ENCODE results near the gene DENND6B.
"Not testable (repeated sequence)": the region's sequence is repeated elsewhere in the genome, so short reads cannot be mapped to it uniquely, and the experiment has no call there.

Gene DENND6B

GRCh38 chr22:50338042-50338573, 11.3 kb upstream of the DENND6B start:
- no peak for DNase-seq

DNA sequence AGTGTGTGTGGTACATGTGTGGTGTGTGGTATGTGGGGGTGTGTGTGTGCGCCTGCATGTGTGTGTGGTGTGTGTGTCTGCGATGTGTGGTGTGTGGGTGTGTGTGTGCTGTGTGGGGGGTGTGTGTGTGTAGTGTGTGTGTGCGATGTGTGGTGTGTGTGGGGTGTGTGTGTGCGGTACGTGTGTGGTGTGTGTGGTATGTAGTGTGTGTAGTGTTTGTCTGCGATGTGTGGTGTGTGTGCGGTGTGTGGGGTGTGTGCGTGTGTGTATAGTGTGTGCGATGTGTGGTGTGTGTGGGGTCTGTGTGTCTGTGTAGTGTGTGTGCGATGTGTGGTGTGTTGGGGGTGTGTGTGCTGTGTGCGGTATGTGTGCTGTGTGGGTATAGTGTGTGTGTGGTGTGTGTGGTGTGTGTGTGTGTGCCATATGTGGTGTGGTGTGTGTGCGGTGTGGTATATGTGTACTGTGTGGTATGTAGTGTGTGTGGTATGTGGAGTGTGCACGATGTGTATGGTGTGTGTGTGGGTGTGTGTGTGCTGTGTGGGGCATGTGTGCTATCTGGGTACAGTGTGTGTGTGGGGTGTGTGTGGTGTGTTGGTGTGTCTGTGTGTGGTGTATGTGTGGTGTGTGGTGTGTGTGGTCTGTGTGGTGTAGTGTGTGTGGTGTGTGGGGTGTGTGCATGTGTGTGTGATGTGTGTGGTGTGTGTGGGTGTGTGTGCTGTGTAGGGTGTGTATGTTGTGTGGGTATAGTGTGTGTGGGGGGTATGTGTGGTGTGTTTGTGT, 10.6 kb upstream of the DENND6B start:
- no peak for DNase-seq

DNA sequence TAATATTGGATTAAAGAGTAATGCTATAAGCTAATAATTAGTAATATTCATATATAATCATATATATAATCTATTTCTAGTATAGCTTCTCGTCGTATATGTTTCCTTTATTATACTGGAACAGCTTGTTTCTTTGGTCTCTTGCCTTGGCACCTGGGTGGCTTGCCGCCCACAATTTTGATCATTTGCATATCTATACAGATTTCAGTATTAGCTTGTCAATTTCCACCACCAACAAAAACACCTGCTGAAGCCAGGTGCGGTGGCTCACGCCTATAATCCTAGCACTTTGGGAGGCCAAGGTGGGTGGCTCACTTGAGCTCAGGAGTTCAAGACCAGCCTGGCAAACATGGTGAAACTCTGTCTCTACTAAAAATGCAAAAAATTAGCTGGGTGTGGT, 7.6 kb upstream of the DENND6B start:
- DNase-seq = not testable (repeated sequence)

DNA sequence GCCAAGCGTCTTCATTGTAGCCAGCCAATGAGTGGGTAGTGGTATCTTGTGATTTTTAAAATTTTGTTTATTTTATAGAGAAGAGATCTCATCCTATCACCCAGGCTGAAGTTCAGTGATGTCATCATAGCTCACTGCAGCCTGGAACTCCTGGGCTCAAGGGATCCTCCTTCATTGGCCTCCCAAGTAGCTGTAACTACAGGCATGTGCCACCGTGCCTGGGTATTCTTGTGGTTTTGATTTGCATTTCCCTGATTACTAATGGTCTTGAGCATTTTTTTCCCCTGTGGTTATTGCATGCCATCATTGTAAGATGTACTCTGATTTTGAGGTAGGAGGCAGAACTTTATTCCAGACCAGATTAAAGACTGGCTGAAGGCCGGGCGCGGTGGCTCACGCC, 2.4 kb upstream of the DENND6B start:
- no peak for DNase-seq

DNA sequence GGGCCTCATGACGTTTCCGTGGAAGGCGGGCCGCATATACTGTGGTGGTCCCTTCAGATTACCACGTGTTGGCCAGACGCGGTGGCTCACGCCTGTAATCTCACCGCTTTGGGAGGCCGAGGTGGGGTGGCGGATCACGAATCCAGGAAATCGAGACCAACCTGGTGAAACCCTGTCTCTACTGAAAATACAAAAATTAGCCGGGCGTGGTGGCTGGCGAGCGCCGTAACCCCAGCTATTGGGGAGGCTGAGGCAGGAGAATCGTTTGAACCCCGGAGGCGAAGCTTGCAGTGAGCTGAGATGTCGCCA, 853 bp upstream of the DENND6B start:
- DNase-seq = no peak

DNA sequence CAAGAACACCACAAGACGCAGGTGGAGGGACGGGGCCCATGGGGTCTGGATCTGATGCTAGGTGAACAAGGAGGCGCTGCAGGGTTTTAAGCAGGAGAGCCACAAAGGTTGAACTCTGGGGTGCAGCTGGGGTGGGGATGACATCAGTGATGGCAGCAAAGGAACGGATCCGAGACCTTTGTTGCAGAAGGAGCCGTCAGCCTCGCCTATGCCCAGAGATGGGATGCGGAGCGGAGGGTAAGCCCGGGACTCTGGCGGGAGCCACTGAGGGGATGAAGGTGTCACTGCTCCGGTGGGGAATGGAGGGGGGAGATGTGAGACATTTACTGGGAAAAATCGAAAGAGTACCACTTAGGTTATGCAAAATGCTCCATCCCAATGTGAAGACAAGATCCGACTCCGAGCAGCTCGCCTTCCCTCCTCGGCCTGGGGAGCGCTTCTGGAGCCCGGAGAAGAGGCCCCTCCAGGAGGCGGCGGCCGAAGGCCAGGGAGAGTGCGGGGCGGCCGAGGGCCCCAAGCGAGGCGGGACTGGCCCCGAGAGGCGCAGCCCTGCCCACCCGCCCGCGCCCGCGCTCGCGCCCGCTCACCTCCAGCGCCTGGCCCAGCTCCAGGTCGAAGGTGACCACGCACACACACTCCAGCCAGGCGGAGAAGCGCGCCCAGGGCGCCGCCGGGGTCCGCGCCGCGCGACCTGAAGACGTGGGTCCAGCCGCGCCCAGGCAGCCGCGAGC, 422 bp downstream of the DENND6B start:
- DNase-seq = no peak

DNA sequence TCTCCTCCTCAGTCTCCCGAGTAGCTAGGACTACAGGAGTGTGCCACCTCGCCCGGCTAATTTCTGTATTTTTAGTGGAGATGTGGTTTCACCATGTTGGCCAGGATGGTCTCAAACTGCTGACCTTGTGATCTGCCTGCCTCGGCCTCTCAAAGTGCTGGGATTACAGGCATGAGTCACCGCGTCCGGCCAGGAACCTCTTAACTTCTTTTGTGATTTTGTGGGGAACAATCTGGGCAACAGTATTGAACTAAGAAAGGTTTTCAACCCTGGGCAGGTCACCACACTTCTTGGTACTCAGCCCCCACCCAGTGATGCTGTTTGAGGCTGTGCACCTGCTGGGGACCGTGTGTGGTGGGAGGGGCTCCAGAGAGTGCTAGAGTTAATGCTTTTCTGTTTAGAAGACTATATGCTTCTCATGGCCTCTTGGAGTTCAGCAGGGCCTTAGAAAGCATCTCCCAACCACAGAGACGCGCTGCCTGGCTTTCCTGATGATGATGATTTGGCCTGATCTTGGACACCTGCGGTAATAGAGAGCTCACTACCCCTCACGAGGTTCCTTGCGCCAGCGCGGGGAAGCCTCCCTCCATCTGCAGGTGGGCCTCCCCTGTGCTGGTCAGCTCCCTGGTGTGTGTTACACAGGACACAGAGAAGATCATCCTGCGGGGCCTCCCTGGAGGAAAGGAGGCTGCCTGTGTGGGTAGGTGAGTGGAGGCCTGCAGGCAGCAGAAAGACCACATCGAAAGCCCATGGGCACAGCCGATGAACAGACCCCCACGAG, 1.2 kb downstream of the DENND6B start:
- DNase-seq = no peak

- DNase-seq = no peak
These were observed 2.9 kb downstream of the DENND6B start for GRCh38 chr22:50323900-50324299.

DNA sequence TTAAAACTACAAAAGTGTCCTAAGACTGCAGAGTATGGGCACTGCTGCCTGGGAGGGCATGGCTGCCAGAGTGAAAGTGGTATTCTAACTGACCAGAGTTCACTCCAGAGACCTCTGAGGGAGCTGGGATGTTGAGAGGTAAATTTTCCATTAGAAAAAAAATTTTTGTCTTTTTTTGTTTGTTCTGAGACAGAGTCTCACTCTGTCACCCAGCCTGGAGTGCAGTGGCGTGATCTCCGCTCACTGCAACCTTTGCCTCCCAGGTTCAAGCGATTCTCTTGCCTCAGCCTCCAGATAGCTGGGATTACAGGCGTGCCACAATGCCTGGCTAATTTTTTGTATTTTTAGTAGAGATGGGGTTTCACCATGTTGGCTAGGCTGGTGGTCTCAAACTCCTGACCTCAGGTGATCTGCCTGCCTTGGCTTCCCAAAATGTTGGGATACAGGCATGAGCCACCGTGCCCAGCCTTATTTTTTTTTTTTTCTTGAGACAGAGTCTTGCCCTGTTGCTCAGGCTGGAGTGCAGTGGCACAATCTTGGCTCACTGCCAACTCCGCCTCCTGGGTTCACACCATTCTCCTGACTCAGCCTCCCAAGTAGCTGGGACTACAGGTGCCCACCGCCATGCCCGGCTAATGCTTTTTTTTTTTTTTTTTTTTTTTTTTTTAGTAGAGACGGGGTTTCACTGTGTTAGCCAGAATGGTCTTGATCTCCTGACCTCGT, 4.3 kb downstream of the DENND6B start:
- DNase-seq = not testable (repeated sequence)

DNA sequence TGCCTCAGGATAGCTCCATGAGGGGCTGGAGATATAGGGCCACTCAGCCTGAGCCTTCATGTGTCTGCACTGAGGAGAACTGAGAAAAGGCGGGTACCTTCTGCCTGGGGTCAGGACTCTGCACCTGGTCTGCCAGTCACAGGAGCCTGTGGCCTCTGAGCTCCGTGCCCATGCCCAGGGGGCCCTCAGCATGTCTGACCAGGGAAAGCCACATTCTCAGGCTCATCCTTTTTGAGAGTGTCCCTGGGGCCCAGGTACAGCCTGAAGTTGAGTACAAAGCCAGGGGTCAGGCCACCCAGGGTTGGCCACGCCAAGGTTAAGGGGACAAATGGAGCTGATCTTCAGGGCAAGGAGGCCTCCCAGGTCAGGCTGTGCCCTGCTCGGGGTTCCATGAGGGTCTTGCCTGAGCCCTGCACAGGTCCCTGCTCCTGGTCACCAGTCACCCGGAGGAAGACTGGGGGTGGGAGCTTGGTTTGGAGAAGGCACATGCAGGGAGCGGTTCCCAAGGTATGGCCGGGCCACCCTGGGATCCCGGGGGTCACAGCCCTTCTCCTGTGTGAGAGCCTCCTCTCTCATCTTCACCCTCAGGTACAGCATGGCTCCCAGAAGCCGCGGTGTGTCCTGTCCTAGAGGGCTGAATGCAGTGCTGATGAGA, 6.0 kb downstream of the DENND6B start:
- DNase-seq = no peak

GRCh38 chr22:50320116-50320515, 6.7 kb downstream of the DENND6B start:
- no peak for DNase-seq

DNA sequence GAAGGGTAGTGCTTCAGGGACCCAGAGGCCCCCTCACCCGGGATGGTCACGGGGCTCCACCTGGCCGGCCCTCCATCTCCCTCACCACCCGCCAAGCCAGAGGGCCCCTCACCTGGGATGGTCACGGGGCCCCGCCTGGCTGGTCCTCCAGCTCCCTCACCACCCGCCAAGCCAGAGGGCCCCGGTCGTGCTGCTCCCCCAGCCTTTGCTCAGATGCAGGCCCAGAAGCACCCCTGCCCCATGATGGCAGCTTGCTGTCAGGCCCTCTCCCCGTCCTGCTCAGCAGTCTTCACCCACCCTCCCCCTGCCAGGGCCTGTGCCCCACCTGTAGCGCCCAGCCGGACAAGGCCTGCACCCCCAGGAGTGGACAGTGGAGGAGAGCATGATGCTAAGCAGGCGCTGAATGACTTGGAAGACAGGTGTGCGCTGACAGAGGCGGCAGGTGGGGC, 7.3 kb downstream of the DENND6B start:
- DNase-seq = no peak

DNA sequence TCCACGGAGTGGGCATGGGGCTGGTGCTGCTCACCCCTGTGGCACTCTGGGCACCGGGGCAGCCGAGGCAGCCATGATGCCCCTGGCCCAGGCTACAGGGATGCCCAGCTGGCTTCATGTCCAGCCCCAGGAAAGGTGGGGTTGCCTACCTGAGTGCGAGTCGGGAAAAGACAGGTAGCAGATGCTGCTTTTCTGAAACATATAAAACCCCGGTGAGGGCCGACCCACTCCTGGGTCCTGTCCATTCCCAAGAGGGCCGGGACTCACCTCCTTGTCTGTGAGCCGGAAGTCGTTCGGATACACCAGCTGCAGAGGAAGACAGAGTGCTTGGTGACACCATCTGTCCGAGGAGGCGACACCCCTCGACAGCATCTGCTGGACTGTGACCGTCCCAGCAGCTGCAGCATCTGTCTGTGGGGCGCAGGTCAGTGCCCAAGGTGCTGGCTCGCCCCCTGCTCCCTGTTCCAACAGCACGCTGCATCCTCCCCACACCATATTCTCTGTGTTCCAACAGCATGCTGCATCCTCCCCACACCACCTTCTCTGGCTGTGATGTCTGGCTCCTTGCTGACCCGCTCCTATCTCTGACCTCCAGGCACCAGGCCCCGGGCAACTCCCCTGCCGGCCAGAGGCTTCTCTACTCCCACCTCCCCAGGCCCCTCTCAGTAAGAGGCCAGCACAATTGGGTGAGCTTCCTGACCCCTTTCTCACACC, 8.0 kb downstream of the DENND6B start:
- DNase-seq = no peak

GRCh38 chr22:50318356-50318697, 8.5 kb downstream of the DENND6B start:
- DNase-seq = no peak

DNA sequence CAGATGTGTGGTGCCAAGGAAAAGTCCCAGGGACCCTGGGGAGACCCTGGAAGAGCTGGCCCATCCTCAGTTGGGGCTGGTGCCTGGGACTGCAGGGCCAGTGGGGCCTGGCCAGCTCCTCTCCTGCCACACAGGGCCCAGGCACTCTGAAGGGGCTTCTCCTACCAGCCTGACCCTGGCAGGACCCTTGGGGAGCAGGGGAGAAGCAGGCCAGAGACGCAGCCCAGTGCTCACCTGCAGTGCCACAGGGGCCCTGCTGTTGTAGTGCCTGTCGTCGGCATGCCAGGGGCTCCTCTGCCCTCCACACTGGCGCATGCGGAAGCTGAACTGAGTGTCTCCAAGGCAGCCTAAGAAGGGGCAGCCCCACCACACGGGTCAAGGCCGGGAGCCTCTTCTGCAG, 9.1 kb downstream of the DENND6B start:
- no peak for DNase-seq

DNA sequence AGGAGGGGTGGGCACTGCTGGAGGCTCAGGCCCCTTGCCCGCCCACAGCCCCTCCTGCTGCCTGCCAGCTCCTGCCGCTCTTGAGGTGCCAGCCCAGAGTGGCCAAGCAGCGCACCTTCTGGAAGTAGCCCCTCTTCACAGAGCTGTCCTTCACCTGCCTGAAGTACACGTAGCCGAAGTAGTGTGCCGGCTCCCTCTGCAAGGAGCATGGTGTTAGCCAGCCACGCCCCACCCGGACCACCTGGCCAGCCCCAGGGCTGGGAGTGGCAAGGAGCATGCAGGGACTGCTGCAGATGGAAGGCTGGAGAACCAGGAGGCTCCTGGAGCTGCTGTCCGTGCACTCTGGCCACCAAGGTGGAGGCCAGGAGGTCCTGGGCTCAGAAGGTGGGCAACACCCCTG, 9.6 kb downstream of the DENND6B start:
- no peak for DNase-seq

DNA sequence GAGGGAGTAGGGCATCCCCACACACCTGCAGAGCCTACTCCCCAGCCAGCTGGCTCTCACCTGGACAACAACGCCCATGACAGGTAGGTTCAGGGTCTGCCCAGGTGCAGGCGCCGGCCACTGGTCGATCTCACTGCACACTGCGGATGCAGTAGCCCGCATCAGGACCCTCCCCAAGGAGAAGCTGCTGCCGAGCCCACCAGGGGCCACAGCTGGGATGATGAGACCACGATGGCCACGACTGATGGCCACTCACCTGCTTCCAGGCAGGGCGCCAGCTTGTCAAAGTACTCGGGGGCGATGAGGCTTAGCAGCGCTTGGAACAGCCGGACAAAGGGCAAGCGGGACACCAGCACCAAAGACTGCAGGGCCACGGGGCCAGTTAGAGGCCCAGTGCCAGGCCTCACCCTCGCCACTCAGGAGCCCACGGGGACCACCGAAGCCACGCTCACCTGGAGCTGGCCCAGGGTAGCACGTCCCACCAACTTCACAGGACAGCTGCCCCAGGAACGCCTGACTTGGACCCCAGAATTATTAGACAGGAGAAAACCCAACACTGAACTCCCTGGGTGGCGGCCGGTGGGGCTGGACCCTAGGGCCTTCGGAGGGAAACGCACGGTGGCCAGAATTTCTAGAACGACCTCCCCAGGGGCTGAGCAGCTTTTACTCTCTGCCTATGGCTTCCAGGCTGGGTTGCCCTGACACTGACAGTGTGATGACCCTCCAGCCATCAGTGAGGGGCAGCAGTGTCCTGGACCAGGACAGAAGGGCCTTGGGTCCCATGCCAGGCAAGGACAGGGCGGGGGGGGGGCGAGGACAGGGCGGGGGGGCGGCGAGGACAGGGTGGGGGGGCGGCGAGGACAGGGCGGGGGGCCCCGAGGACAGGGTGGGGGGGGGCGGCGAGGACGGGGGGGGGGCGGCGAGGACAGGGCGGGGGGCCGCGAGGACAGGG, 10.4 kb downstream of the DENND6B start:
- no peak for DNase-seq

DNA sequence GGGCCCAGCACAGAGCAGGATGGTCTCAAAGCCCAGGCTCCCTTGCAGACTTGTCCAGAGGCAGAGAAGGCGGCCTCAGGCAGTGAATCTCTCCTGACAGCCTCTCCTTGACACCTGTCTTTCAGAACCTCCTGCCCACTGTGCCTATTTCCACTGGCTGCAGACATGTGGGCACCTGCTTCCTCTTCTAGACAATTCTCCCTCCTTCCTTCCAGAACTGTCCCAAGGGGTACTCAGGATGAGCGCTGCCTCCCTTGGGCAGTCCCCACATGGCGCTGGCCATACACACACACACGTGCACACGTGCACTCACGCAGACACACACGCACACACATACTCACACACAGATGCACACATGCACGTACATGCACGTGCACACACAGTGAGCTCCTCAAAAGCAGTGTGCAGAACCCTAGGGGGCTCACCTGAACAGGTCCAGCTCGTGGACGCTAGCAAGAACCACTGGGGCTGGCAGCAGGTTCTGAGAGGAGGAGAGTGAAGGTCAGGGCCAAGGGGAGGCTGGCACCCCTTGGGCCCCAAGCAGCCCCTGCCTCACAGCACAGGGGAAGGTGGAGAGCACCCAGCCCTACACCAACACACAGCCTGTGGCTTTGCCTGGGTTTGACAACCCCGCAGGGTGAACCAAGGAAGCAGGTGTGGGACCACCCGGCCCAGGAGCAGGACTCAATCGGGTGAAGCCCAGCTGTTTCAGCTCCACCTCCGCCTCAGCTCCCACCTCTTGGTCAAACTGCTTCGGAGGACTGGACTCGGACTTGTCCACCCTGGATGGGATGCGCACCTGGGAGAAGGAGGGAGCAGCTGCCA, 11.3 kb downstream of the DENND6B start:
- no peak for DNase-seq

DNA sequence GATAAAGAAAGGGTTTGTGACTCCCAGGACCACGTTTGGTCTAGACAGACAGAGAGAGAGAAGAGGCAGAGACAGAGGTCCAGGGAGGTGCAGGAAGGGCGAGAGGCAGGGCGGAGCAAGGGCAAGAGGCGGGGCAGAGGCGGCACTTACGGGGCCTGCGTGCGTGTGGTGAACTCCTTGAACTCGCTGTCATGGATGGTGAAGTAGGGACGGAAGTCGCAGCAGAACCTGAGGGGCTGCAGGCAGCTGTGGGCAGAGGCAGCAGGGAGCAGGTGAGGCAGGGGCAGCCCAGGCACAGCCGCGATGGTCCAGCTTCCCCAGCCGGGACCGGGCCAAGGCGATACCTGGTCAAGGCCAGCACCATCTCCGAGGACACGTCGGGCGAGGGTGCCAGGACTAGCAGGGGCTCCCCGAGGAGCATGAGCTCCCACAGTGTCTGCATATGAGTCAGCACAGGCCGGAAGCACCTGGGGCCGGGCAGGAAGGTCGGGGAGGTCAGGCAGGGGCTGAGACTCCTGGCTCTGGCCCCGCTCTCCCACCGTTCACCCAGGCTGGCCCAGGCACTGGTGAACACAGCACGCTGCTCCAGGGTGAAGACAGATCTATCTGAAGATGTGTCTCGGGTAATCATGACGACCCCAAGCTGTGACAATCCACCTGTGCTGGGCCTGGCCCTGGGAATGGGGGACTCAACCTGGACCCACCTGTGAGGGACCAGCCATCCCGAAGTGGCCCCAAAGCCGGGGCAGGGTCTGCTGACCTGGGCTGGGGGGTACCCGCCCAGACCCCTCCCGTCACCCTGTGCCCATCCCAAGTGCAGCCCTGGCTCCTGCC, 12.1 kb downstream of the DENND6B start:
- DNase-seq = no peak
